ENCODE measurements around the gene GRM8.

DNA sequence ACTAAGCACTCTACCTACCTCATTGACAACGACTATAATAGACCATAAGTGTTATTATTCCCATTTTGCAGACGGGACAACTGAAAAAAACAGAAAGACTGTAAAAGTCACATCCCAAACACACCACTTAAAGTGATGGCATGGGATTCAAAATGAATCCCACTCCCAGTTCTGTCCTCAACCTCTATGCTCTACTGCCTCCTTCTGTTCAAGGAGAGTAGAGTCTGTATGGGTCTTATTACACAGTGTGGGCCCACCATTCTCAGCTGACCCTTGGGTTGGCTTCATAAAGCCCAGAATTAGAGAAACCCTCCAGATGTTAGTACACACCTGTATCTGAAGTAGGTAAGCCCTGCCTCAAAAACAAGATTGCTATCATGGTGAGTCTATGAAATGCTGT is 102.2 kb downstream of the GRM8 start:
- TF ChIP-seq, protein P1, sequence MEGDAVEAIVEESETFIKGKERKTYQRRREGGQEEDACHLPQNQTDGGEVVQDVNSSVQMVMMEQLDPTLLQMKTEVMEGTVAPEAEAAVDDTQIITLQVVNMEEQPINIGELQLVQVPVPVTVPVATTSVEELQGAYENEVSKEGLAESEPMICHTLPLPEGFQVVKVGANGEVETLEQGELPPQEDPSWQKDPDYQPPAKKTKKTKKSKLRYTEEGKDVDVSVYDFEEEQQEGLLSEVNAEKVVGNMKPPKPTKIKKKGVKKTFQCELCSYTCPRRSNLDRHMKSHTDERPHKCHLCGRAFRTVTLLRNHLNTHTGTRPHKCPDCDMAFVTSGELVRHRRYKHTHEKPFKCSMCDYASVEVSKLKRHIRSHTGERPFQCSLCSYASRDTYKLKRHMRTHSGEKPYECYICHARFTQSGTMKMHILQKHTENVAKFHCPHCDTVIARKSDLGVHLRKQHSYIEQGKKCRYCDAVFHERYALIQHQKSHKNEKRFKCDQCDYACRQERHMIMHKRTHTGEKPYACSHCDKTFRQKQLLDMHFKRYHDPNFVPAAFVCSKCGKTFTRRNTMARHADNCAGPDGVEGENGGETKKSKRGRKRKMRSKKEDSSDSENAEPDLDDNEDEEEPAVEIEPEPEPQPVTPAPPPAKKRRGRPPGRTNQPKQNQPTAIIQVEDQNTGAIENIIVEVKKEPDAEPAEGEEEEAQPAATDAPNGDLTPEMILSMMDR (IDR thresholded peaks at IDR 0.05) = no peak
- no peak for TF ChIP-seq POLR2A (IDR thresholded peaks at IDR 0.05)
